Liver (tissue), 9 donors: ENCODE results near the gene SOST. TPM values are rescaled to one million over a fixed set of nuclear protein-coding genes. Genes with fewer than 3 reads are reported as not detected.

Source experiments
- DNase-seq: peaks from one replicate; pipeline ENCODE4 v3.0.0-alpha.2; 2017; ENCODE audit warnings: low spot score
- H3K27ac ChIP-seq, 2 donors: one replicate each; pipeline ENCODE4 v1.7.0; 2013; ENCODE audit warnings: inconsistent platforms in 2 of 2, low read length in 2 of 2, control low read depth in 1 of 2, low read depth in 1 of 2, mild to moderate bottlenecking in 1 of 2
- H3K27me3 ChIP-seq, 4 donors: one replicate each; pipeline versions ENCODE4 v1.6.1 to v1.7.0; 2013; ENCODE audit warnings: low read length in 3 of 4, inconsistent platforms in 1 of 4, mild to moderate bottlenecking in 1 of 4, moderate library complexity in 1 of 4; ENCODE audit not compliant: control insufficient read depth in 4 of 4, insufficient read depth in 4 of 4
- H3K36me3 ChIP-seq, 4 donors: one replicate each; pipeline versions ENCODE4 v1.6.1 to v1.7.0; 2013; ENCODE audit warnings: low read length in 3 of 4, mild to moderate bottlenecking in 3 of 4, low read depth in 1 of 4, moderate library complexity in 1 of 4; ENCODE audit not compliant: control insufficient read depth in 4 of 4, insufficient read depth in 3 of 4
- H3K4me1 ChIP-seq, 4 donors: one replicate each; pipeline versions ENCODE4 v1.6.1 to v1.7.0; 2013; ENCODE audit warnings: low read length in 3 of 4, mild to moderate bottlenecking in 3 of 4, moderate library complexity in 1 of 4; ENCODE audit not compliant: control insufficient read depth in 4 of 4, insufficient read depth in 4 of 4
- H3K4me3 ChIP-seq, 3 donors: one replicate each; pipeline versions ENCODE4 v1.6.1 to v1.7.0; 2013; ENCODE audit warnings: low read length in 3 of 3, control low read depth in 1 of 3, low read depth in 1 of 3, mild to moderate bottlenecking in 1 of 3
- H3K9ac ChIP-seq, 2 donors: one replicate each; pipeline ENCODE4 v1.7.0; 2013; ENCODE audit warnings: low read length in 2 of 2, mild to moderate bottlenecking in 2 of 2, moderate library complexity in 2 of 2, control low read depth in 1 of 2, low read depth in 1 of 2
- H3K9me3 ChIP-seq, 4 donors: one replicate each; pipeline versions ENCODE4 v1.6.1 to v1.7.0; 2013; ENCODE audit warnings: low read length in 3 of 4; ENCODE audit not compliant: control insufficient read depth in 4 of 4
- EGR1 ChIP-seq, 2 donors: IDR thresholded peaks; 2 replicates each; pipeline ENCODE4 v1.6.1; 2016 to 2018; ENCODE audit warnings: antibody characterized with exemption in 2 of 2, low read depth in 2 of 2
- FOXA2 ChIP-seq: IDR thresholded peaks from 2 replicates; pipeline ENCODE4 v1.6.1; 2016; ENCODE audit warnings: antibody characterized with exemption
- GABPA ChIP-seq, 2 donors: IDR thresholded peaks in 1 of 2; conservative IDR thresholded peaks in 1 of 2; 2 replicates each; pipeline ENCODE4 v1.6.1; 2016; ENCODE audit warnings: antibody characterized with exemption in 2 of 2, mild to moderate bottlenecking in 1 of 2, moderate library complexity in 1 of 2
- HNF4A ChIP-seq, 2 donors: conservative IDR thresholded peaks; 2 replicates each; pipeline ENCODE4 v1.6.1; 2016; ENCODE audit warnings: antibody characterized with exemption in 2 of 2, mild to moderate bottlenecking in 2 of 2
- HNF4G ChIP-seq: IDR thresholded peaks from 2 replicates; pipeline ENCODE4 v1.6.1; 2016; ENCODE audit warnings: antibody characterized with exemption
- JUND ChIP-seq, 2 donors: IDR thresholded peaks; 2 replicates each; pipeline ENCODE4 v1.6.1; 2016; ENCODE audit warnings: antibody characterized with exemption in 2 of 2
- NR2F2 ChIP-seq: IDR thresholded peaks from 2 replicates; pipeline ENCODE4 v1.6.1; 2016; ENCODE audit warnings: antibody characterized with exemption
- RXRA ChIP-seq, 2 donors: IDR thresholded peaks; 2 replicates each; pipeline ENCODE4 v1.6.1; 2017 to 2018; ENCODE audit warnings: antibody characterized with exemption in 2 of 2, mild to moderate bottlenecking in 1 of 2
- SP1 ChIP-seq: IDR thresholded peaks from 2 replicates; pipeline ENCODE4 v1.6.1; 2018; ENCODE audit warnings: antibody characterized with exemption, mild to moderate bottlenecking
- TAF1 ChIP-seq: conservative IDR thresholded peaks from 2 replicates; pipeline ENCODE4 v1.6.1; 2016; ENCODE audit warnings: antibody characterized with exemption, mild to moderate bottlenecking
- YY1 ChIP-seq: IDR thresholded peaks from 2 replicates; pipeline ENCODE4 v1.6.1; 2016; ENCODE audit warnings: antibody characterized with exemption, mild to moderate bottlenecking
- WGBS: extraction: QIAGEN DNeasy Blood & Tissue Kit; methylation state at CpG from one replicate; pipeline ENCODE4 v1.1.7; 2013; 5-methylcytosine and 5-hydroxymethylcytosine counted together
- polyA plus RNA-seq, 2 donors: library from polyadenylated mRNA; stranded (reverse) in 1 of 2; unstranded in 1 of 2; fragments of 200-250 nt in 1 of 2; fragments of >200 nt in 1 of 2; fragmentation: Nextera tagmentation in 1 of 2; extraction: Ambion mirVana in 1 of 2; gene quantifications; one replicate each; pipeline versions ENCODE4 v1.2.1 to v1.2.3, GENCODE V29; 2013 to 2015
- total RNA-seq, 2 donors: library from RNA; depleted of rRNA; stranded (reverse); fragments of >200 nt; gene quantifications; one replicate each; pipeline ENCODE4 v1.2.3, GENCODE V29; 2014
- TF ChIP-seq, protein P1 (sequence below): IDR thresholded peaks from 2 replicates; pipeline ENCODE4 v1.6.1; 2016; ENCODE audit warnings: antibody characterized with exemption
- TF ChIP-seq, protein P2 (sequence below): fragments of 150-350 bp; IDR thresholded peaks from 2 replicates; pipeline ENCODE4 v1.5.1; 2017; ENCODE audit warnings: improper control_type of control experiment, low read depth, low read length; ENCODE audit not compliant: missing input control
- TF ChIP-seq, protein P3 (sequence below): IDR thresholded peaks from 2 replicates; pipeline ENCODE4 v1.6.1; 2016; ENCODE audit warnings: antibody characterized with exemption
- donor health status: healthy.
- donor health status: healthy.
- donor health status: healthy.
- donor health status: healthy.
- donor health status: healthy.

Gene SOST
- total and polyA plus RNA-seq, 4 donors: not detected

DNA sequence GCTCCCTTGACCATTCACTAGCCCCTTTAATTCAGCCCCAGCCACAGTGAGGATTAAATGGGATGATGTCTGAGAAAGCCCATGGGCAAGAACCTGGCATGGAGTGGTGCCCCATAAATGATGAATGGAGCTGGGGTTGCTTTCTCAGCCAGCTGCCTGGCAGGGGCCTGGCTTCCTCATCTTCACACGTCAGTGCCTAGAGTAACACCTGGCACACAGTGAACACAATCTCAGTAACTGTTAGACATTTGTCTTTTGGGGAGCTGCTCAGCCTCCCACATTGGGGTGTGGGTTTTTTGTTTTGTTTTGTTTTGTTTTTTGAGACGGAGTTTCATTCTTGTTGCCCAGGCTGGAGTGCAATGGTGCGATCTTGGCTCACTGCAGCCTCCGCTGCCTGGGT lies 49.4 kb downstream of the SOST start (continued):
- TF ChIP-seq, protein P1, sequence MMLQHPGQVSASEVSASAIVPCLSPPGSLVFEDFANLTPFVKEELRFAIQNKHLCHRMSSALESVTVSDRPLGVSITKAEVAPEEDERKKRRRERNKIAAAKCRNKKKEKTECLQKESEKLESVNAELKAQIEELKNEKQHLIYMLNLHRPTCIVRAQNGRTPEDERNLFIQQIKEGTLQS: no peak

DNA sequence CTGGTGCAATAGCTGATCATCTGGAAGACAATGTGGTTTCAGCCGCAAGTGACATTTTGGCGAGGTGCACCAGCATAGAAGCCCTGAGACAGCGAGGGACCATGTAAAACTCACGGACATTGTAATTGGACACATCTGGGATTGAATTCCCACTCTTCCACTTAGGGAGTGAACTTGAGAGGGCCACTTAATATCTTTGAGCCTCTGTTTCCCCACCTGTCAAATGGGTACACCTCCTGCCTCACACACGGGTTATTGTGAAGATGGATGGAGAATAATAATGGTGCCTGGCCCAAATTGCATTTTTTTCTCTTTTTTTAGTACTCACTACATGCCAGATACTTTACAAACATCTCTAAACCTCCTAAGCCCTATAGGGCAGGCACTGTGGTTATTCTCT lies 51.4 kb downstream of the SOST start:
- Histone ChIP-seq H3K27me3 (peaks cover 0 to 6% (median 0%) of the 10 kb centered on the region in 4 donors), H3K4me1 (no peaks in the 10 kb centered on the region), H3K27ac (no peak overlapping the region), H3K9me3 (no peaks in the 10 kb centered on the region), H3K36me3 (no peaks in the 10 kb centered on the region), H3K9ac (no peak overlapping the region), H3K4me3 (no peak overlapping the region)
- 92% methylated on average over 5 of the region's 5 CpGs for WGBS
- no peak for TF ChIP-seq JUND (IDR thresholded peaks at IDR 0.05)
- TF ChIP-seq, protein P2, sequence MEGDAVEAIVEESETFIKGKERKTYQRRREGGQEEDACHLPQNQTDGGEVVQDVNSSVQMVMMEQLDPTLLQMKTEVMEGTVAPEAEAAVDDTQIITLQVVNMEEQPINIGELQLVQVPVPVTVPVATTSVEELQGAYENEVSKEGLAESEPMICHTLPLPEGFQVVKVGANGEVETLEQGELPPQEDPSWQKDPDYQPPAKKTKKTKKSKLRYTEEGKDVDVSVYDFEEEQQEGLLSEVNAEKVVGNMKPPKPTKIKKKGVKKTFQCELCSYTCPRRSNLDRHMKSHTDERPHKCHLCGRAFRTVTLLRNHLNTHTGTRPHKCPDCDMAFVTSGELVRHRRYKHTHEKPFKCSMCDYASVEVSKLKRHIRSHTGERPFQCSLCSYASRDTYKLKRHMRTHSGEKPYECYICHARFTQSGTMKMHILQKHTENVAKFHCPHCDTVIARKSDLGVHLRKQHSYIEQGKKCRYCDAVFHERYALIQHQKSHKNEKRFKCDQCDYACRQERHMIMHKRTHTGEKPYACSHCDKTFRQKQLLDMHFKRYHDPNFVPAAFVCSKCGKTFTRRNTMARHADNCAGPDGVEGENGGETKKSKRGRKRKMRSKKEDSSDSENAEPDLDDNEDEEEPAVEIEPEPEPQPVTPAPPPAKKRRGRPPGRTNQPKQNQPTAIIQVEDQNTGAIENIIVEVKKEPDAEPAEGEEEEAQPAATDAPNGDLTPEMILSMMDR: no peak
- no peak for TF ChIP-seq FOXA2
- TF ChIP-seq SP1: no peak
- no peak for TF ChIP-seq YY1
- no peak for TF ChIP-seq EGR1 (IDR thresholded peaks at IDR 0.05; ENCODE audit: low read depth in 2 of 2)
- TF ChIP-seq HNF4G: no peak
- no peak for TF ChIP-seq RXRA (IDR thresholded peaks at IDR 0.05)
- no peak for TF ChIP-seq NR2F2
- DNase-seq: no peak

DNA sequence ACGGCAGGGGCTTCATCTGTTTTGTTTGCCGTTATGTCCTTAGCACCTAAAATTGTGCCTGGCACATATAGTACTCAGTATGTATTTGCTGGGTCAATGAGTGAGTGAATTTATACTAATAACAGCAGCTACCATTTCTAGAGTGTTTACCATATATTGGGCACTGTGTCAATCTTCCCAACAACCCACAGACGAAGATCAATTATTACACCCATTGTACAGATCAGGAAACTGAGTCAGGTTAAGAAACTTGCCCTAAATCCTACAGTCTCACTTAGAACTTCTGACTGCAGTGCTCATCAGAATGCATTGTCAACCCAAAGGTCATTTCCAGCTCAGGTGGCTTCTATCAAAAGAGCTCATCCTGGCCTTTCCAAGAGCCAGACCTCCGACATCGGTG lies 52.4 kb downstream of the SOST start:
- WGBS: 78% methylated on average over 5 of the region's 5 CpGs

More for the DNA sequence above, 52.4 kb downstream of the SOST start:
- H3K27ac ChIP-seq: no peak overlapping the region
- TF ChIP-seq, protein P3, sequence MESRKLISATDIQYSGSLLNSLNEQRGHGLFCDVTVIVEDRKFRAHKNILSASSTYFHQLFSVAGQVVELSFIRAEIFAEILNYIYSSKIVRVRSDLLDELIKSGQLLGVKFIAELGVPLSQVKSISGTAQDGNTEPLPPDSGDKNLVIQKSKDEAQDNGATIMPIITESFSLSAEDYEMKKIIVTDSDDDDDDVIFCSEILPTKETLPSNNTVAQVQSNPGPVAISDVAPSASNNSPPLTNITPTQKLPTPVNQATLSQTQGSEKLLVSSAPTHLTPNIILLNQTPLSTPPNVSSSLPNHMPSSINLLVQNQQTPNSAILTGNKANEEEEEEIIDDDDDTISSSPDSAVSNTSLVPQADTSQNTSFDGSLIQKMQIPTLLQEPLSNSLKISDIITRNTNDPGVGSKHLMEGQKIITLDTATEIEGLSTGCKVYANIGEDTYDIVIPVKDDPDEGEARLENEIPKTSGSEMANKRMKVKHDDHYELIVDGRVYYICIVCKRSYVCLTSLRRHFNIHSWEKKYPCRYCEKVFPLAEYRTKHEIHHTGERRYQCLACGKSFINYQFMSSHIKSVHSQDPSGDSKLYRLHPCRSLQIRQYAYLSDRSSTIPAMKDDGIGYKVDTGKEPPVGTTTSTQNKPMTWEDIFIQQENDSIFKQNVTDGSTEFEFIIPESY: no peak
- TF ChIP-seq GABPA (IDR thresholded peaks at IDR 0.05 in 1 of 2, conservative IDR thresholded peaks at IDR 0.05 in 1 of 2) (no peak), YY1 (no peak), NR2F2 (no peak), HNF4A (conservative IDR thresholded peaks at IDR 0.05) (no peak), HNF4G (no peak), JUND (IDR thresholded peaks at IDR 0.05) (no peak), RXRA (IDR thresholded peaks at IDR 0.05) (no peak), TAF1 (no peak), EGR1 (IDR thresholded peaks at IDR 0.05; ENCODE audit: low read depth in 2 of 2) (no peak), FOXA2 (no peak)
- TF ChIP-seq, protein P1: no peak
- TF ChIP-seq, protein P2: no peak
- peaks cover 0 to 4% (median 0%) of the 10 kb centered on the region in 4 donors for H3K27me3 ChIP-seq
- no peak for DNase-seq
- no peaks in the 10 kb centered on the region for H3K36me3 ChIP-seq
- H3K9ac ChIP-seq: no peak overlapping the region
- no peaks in the 10 kb centered on the region for H3K9me3 ChIP-seq
- no peaks in the 10 kb centered on the region for H3K4me1 ChIP-seq
- H3K4me3 ChIP-seq: no peak overlapping the region

Other genes starting within 250 kb of the SOST start
- gene ETV4, start 212.5 kb downstream of the SOST start, total RNA-seq: 1 to 10 TPM in 1 of 2 donors, under 1 TPM in 1; 0.08 to 1.1 TPM
- under 1 TPM; 0.33 to 0.58 TPM for gene ETV4, start 212.5 kb downstream of the SOST start, polyA plus RNA-seq
- gene MEOX1, start 96.9 kb downstream of the SOST start, total RNA-seq: under 1 TPM in 1 of 2 donors, not detected in 1; 0.33 TPM
- gene MEOX1, start 96.9 kb downstream of the SOST start, polyA plus RNA-seq: under 1 TPM in 1 of 2 donors, not detected in 1; 0.05 TPM
- 100 to 1,000 TPM in 1 of 2 donors, 10 to 100 TPM in 1; 30.4 to 104 TPM for gene DUSP3, start 20.2 kb upstream of the SOST start, total RNA-seq
- 10 to 100 TPM; 59.8 to 61.8 TPM for gene DUSP3, start 20.2 kb upstream of the SOST start, polyA plus RNA-seq
- gene CFAP97D1, start 21.6 kb upstream of the SOST start, total RNA-seq: under 1 TPM in 1 of 2 donors, not detected in 1; 0.08 TPM
- gene CFAP97D1, start 21.6 kb upstream of the SOST start, polyA plus RNA-seq: not detected
- 1 to 10 TPM in 1 of 2 donors, under 1 TPM in 1; 0.23 to 1.3 TPM for gene MPP3, start 74.4 kb upstream of the SOST start, total RNA-seq
- under 1 TPM; 0.63 to 0.82 TPM for gene MPP3, start 74.4 kb upstream of the SOST start, polyA plus RNA-seq
- under 1 TPM; 0.14 to 0.17 TPM for gene CD300LG, start 88.4 kb upstream of the SOST start, total RNA-seq
- gene CD300LG, start 88.4 kb upstream of the SOST start, polyA plus RNA-seq: under 1 TPM; 0.24 to 0.58 TPM
- under 1 TPM; 0.05 to 0.25 TPM for gene MPP2, start 148.7 kb upstream of the SOST start, total RNA-seq
- gene MPP2, start 148.7 kb upstream of the SOST start, polyA plus RNA-seq: under 1 TPM; 0.06 to 0.13 TPM
- gene PPY, start 183.7 kb upstream of the SOST start, total RNA-seq: not detected
- not detected for gene PPY, start 183.7 kb upstream of the SOST start, polyA plus RNA-seq
- not detected for gene PYY, start 195.1 kb upstream of the SOST start, total RNA-seq
- gene PYY, start 195.1 kb upstream of the SOST start, polyA plus RNA-seq: under 1 TPM in 1 of 2 donors, not detected in 1; 0.05 TPM
- gene NAGS, start 245.8 kb upstream of the SOST start, total RNA-seq: 10 to 100 TPM; 21.5 to 29.4 TPM
- 10 to 100 TPM; 27.1 to 29.8 TPM for gene NAGS, start 245.8 kb upstream of the SOST start, polyA plus RNA-seq